Ureter (tissue), 1 donor: ENCODE measurements around the gene LSG1. TPM values are rescaled to one million over a fixed set of nuclear protein-coding genes. Genes with fewer than 3 reads are reported as not detected.

Experiments used
- DNase-seq: peaks from one replicate; pipeline ENCODE4 v3.0.0-alpha.2; 2020; ENCODE audit warnings: low spot score
- total RNA-seq: library from RNA; stranded (reverse); gene quantifications from one replicate; pipeline ENCODE4 v1.2.4, GENCODE V29; 2023
- donor health status: DM: yes; HTN: yes; CAD: no.

LSG1 gene
- total RNA-seq, 1 donor from 2014 or later: 64.5 TPM

DNA sequence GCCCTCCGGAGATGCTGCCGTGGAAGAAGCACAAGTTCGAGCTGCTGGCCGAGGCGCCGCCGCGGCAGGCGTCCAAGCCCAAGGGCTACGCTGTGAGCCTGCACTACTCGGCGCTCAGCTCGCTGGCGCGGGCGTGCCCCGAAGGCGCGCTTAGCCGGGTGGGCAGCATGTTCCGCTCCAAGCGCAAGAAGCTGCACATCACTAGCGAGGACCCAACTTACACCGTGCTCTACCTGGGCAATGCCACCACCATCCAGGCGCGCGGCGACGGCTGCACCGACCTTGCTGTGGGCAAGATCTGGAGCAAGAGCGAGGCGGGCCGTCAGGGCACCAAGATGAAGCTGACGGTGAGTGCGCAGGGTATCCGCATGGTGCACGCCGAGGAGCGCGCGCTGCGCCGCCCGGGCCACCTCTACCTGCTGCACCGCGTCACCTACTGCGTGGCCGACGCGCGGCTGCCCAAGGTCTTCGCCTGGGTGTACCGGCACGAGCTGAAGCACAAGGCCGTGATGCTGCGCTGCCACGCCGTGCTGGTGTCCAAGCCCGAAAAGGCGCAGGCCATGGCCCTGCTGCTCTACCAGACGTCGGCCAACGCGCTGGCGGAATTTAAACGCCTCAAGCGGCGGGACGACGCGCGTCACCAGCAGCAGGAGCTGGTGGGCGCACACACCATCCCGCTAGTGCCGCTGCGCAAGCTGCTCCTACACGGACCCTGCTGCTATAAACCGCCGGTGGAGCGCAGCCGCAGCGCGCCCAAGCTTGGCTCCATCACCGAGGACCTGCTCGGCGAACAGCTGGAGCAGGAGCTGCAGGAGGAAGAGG, 15.0 kb upstream of the LSG1 start:
- DNase-seq: peak; percentile 59

DNA sequence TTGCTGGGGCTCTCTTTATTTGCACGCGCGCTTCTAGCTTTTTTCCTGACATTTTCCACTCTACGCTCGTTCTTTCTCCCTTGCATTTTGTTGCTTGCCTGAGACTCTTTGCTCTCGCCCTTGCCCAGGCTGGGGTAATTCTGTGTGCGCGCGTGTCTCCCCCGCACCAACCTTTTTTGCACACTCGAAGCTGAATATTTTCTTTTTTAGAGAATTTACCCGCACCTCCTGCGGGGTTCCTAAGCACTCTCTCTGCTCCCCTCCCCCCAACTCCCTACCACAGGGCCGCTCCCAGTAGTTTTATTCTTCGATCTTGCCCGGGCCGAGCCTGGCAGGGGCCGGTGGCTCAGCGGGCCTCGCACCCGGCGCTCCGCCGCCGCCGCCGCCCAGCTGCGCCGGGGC, 14.4 kb upstream of the LSG1 start:
- no peak for DNase-seq

- DNase-seq: peak; percentile 94
Measured at GRCh38 chr3:194685718-194686413, 13.9 kb upstream of the LSG1 start, which contains the start of gene FAM43A. Gene FAM43A (plus strand): TSS chr3:194685883. CDS start chr3:194686827, 944 bp downstream.

- no peak for DNase-seq
Measured at GRCh38 chr3:194685065-194685717, 13.2 kb upstream of the LSG1 start.

GRCh38 chr3:194683380-194683779, 11.4 kb upstream of the LSG1 start:
- no peak for DNase-seq

GRCh38 chr3:194682694-194683310, 10.8 kb upstream of the LSG1 start:
- DNase-seq: peak; percentile 88

GRCh38 chr3:194682189-194682693, 10.2 kb upstream of the LSG1 start:
- DNase-seq: no peak

GRCh38 chr3:194680888-194681615, 9.1 kb upstream of the LSG1 start:
- DNase-seq: no peak

- no peak for DNase-seq
Measured at GRCh38 chr3:194676471-194676870, 4.5 kb upstream of the LSG1 start.

- DNase-seq: no peak
Measured at GRCh38 chr3:194675680-194676079, 3.7 kb upstream of the LSG1 start.

DNA sequence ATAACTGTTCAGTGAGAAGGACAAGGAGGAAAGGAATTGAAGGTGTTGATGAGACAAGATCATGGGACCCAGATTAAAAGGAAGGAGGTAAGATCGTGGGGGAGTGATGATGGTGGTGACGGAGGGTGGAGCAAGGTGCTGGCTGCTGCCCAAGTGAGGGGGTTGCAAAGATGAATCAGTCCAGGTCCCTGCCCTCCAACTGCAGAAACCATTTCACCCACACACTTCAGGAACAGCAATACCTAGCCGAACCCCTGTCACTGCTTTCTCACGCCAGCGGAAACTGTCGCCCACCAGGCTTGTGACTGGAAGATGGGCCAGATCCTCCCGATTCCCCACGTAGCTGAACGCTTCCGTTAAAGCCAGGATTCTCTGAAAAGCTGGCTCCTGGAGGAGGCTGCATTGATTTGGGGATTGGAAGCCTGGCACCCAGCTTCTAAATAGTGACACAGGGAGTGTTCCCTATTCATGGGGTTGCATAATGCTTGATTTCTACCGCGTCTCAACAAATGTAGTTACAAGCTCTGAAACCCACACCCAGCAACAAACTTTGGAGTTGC, 3.2 kb upstream of the LSG1 start:
- no peak for DNase-seq

GRCh38 chr3:194673761-194674160, 1.8 kb upstream of the LSG1 start:
- no peak for DNase-seq

DNA sequence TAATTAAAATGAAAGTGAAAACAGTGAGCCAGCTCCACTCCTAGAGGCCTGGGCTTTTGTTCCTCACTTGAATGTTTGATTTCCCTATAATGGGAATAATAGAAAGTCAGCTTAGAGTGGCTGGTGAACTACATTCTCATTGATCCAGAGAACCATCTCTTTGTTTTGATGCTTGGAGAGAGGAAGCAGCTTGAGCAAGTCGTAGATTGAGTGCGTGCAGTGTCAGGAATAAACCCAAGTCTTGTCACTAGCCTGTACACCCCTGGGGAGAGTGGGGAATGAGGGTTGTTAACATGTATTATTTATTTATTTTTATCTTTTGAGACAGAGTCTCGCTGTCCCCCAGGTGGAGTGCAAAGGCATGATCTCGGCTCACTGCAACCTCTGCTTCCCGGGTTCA, 885 bp upstream of the LSG1 start:
- no peak for DNase-seq

DNA sequence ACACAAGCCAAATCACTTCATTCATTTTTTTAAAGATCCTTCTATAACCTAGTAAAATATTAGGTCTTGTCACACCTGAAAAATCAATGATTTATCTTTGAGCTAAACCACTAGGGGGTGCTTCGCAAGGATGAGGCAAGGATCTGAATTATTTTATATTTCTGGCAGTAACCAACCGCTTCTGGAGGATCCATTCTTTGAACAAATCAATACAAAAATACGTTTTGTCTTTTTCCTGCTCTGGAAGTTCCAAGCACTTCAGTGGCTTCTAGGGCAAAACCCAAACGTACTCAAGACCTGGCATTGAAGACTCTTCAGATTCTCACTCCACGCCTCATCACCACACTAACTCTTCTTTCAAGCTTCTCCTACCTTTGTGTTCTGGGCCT, 486 bp downstream of the LSG1 start:
- no peak for DNase-seq

DNA sequence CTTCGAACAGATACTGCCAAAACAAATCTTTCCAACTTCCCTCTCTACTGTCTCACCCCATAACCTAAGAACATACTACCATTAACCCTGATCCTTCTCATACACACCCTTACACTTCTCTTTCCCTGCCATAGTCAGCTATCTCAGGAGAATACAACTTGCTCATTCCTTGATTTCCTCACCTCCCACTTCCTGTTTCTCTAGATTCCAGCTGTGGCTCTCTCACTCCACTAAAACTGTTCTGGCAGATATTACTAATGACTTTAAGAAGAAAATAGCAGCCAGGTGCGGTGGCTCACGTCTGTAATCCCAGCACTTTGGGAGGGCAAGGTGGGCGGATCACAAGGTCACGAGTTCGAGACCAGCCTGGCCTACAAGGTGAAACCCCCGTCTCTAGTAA, 4.6 kb downstream of the LSG1 start:
- no peak for DNase-seq

DNA sequence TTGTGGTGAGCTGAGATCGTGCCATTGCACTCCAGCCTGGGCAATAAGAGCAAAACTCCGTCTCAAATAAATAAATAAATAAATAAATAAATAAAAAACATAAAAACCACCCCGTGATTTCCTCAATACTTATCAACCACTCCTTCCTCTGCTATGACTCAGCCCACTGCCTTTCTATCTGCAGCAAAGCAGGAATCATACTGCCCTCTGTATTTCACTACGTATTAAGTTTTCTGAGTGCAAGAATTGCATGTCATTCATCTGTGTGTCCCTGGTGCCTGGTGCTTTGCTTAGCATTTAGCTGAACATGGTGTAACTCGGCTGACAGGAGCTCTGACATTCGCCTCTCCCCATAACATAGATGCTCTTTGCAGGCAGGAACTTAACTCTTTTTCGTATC, 7.1 kb downstream of the LSG1 start:
- DNase-seq: no peak

DNA sequence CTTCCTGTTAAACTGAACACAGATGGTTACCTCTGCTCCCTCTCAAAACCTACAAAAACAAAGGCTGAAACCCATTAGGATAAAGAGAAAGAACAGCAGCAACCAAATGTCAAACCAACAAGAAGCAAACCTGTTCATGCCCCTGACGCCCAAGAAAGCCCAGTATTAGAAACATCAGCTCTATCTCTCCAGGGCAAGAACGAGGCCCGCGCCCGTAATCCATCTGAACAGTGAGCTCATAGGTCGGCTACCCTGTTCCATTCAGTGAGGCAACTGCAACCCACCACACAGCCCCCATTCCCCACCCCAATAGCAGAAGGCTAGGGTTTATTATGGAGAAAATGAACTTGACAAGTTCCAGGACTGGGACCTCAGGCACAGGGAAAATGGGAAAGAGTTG, 10.0 kb downstream of the LSG1 start:
- no peak for DNase-seq

- no peak for DNase-seq
Measured at GRCh38 chr3:194661374-194661773, 10.6 kb downstream of the LSG1 start.

GRCh38 chr3:194659778-194660177, 12.2 kb downstream of the LSG1 start:
- DNase-seq: no peak

- DNase-seq: no peak
Measured at GRCh38 chr3:194658477-194659242, 13.3 kb downstream of the LSG1 start.
